Upper lobe of left lung (tissue), 6 donors: ENCODE results near the gene TEAD3. TPM values are rescaled to one million over a fixed set of nuclear protein-coding genes. Genes with fewer than 3 reads are reported as not detected.
"Not testable (repeated sequence)": the region's sequence is repeated elsewhere in the genome, so short reads cannot be mapped to it uniquely, and the experiment has no call there.

Experiments used
- ATAC-seq, 2 donors: fragments of 200-7000 bp; cut with Tn5 transposase; one replicate each; pipeline ENCODE4 v1.9.1; 2022; ENCODE audit warnings: mild to moderate bottlenecking in 2 of 2, moderate library complexity in 2 of 2; ENCODE audit not compliant: low FRiP score in 2 of 2
- DNase-seq, 2 donors: peaks; one replicate each; pipeline ENCODE4 v3.0.0-alpha.2; 2019 to 2020
- H3K27ac ChIP-seq, 4 donors: fragments of 200-600 bp; sonication (generic); one replicate each; pipeline ENCODE4 v1.5.1; 2016 to 2019
- H3K27me3 ChIP-seq, 4 donors: fragments of 200-600 bp; sonication (generic); one replicate each; pipeline ENCODE4 v1.5.1; 2017 to 2019
- H3K36me3 ChIP-seq, 4 donors: fragments of 200-600 bp; sonication (generic); one replicate each; pipeline ENCODE4 v1.5.1; 2016 to 2019
- H3K4me1 ChIP-seq, 4 donors: fragments of 200-600 bp; sonication (generic); one replicate each; pipeline ENCODE4 v1.5.1; 2018 to 2019
- H3K4me3 ChIP-seq, 4 donors: fragments of 200-600 bp; sonication (generic); one replicate each; pipeline ENCODE4 v1.5.1; 2017 to 2019; ENCODE audit warnings: mild to moderate bottlenecking in 2 of 4, moderate library complexity in 1 of 4
- H3K9me3 ChIP-seq, 4 donors: fragments of 200-600 bp; sonication (generic); one replicate each; pipeline ENCODE4 v1.5.1; 2018 to 2019
- CTCF ChIP-seq, 6 experiments: fragments of 450-650 bp in 4 of 6; fragments of 200-600 bp in 2 of 6; sonication (generic) in 2 of 6; IDR thresholded peaks; one replicate each; pipeline ENCODE4 v1.5.1; 2016 to 2019; ENCODE audit warnings: antibody characterized with exemption in 6 of 6
- EP300 ChIP-seq, 4 donors: sonication (generic); formaldehyde crosslinking; IDR thresholded peaks; one replicate each; pipeline ENCODE4 v1.5.1; 2017; ENCODE audit warnings: antibody characterized with exemption in 4 of 4, control low read depth in 2 of 4
- POLR2A ChIP-seq, 4 donors: fragments of 450-650 bp; IDR thresholded peaks; one replicate each; pipeline ENCODE4 v1.5.1; 2016 to 2017; ENCODE audit warnings: antibody characterized with exemption in 4 of 4, mild to moderate bottlenecking in 2 of 4
- POLR2AphosphoS5 ChIP-seq, 2 donors: sonication (generic); formaldehyde crosslinking; IDR thresholded peaks; one replicate each; pipeline ENCODE4 v1.5.1; 2017; ENCODE audit warnings: antibody characterized with exemption in 2 of 2
- WGBS, 2 donors: methylation state at CpG; one replicate each; pipeline ENCODE4 v1.1.5; 2017 to 2018; 5-methylcytosine and 5-hydroxymethylcytosine counted together
- total RNA-seq, 6 donors: library from RNA; depleted of rRNA in 4 of 6; stranded (reverse); fragments of >200 nt in 4 of 6; gene quantifications; one replicate each; pipeline versions ENCODE4 v1.1.0 to v1.2.1, GENCODE V29; 2016 to 2021
- donor health status: DM: no; HTN: no; CAD: no; lungs with moderate emphysema.
- donor health status: DM: no; HTN: yes; CAD: no; lungs with severe emphysema.

Gene TEAD3
- total RNA-seq, 6 donors from 2014 or later: 19.0 to 28.2 (median 21.2) TPM

- Histone ChIP-seq H3K27me3 (no peaks in the 10 kb centered on the region), H3K9me3 (no peaks in the 10 kb centered on the region), H3K4me1 (peaks cover 0 to 11% (median 7%) of the 10 kb centered on the region in 4 donors), H3K36me3 (no peaks in the 10 kb centered on the region), H3K4me3 (no peak overlapping the region), H3K27ac (no peak overlapping the region)
- ATAC-seq (no peak), DNase-seq (no peak)
- TF ChIP-seq POLR2A (IDR thresholded peaks at IDR 0.05) (no peak), CTCF (IDR thresholded peaks at IDR 0.05) (no peak), EP300 (IDR thresholded peaks at IDR 0.05) (no peak), POLR2AphosphoS5 (IDR thresholded peaks at IDR 0.05) (no peak)
- 91 to 93% methylated on average over 3 of the region's 3 CpGs for WGBS, 2 donors
These were observed 42.3 kb upstream of the TEAD3 start for GRCh38 chr6:35539223-35539622.

GRCh38 chr6:35535847-35536246 lies 39.0 kb upstream of the TEAD3 start:
- H3K36me3 ChIP-seq, DNase-seq, H3K4me1 ChIP-seq, ATAC-seq, H3K27me3 ChIP-seq, H3K27ac ChIP-seq, H3K9me3 ChIP-seq, H3K4me3 ChIP-seq: not testable (repeated sequence)
- WGBS, 2 donors: 77 to 89% methylated on average over 5 to 6 of the region's 6 CpGs

- H3K27ac ChIP-seq: no peak overlapping the region
- no peaks in the 10 kb centered on the region for H3K27me3 ChIP-seq
- H3K4me3 ChIP-seq: no peak overlapping the region
- 43 to 56% methylated on average over 11 of the region's 11 CpGs for WGBS, 2 donors
- no peaks in the 10 kb centered on the region for H3K9me3 ChIP-seq
- no peaks in the 10 kb centered on the region for H3K4me1 ChIP-seq
- TF ChIP-seq CTCF (IDR thresholded peaks at IDR 0.05) (no peak), POLR2AphosphoS5 (IDR thresholded peaks at IDR 0.05) (no peak), POLR2A (IDR thresholded peaks at IDR 0.05) (no peak), EP300 (IDR thresholded peaks at IDR 0.05) (no peak)
- no peak for ATAC-seq
- no peak for DNase-seq
- H3K36me3 ChIP-seq: no peaks in the 10 kb centered on the region
These were observed 37.7 kb upstream of the TEAD3 start for GRCh38 chr6:35534407-35535170.

- Histone ChIP-seq H3K9me3 (no peaks in the 10 kb centered on the region), H3K27ac (no peak overlapping the region), H3K27me3 (no peaks in the 10 kb centered on the region), H3K4me1 (no peaks in the 10 kb centered on the region), H3K4me3 (no peak overlapping the region), H3K36me3 (no peaks in the 10 kb centered on the region)
- no peak for TF ChIP-seq POLR2AphosphoS5 (IDR thresholded peaks at IDR 0.05)
- TF ChIP-seq EP300 (IDR thresholded peaks at IDR 0.05): no peak
- TF ChIP-seq CTCF (IDR thresholded peaks at IDR 0.05): no peak
- TF ChIP-seq POLR2A (IDR thresholded peaks at IDR 0.05): no peak
- 76 to 85% methylated on average over 6 of the region's 6 CpGs for WGBS, 2 donors
- no peak for ATAC-seq
- DNase-seq: no peak
These were observed 37.1 kb upstream of the TEAD3 start for GRCh38 chr6:35533981-35534380.

- H3K9me3 ChIP-seq: no peaks in the 10 kb centered on the region
- H3K4me1 ChIP-seq: no peaks in the 10 kb centered on the region
- 77 to 88% methylated on average over 4 of the region's 4 CpGs for whole genome bisulfite sequencing, 2 donors
- H3K4me3 ChIP-seq: no peak overlapping the region
- TF ChIP-seq POLR2A (IDR thresholded peaks at IDR 0.05): no peak
- no peak for TF ChIP-seq EP300 (IDR thresholded peaks at IDR 0.05)
- TF ChIP-seq CTCF (IDR thresholded peaks at IDR 0.05): no peak
- TF ChIP-seq POLR2AphosphoS5 (IDR thresholded peaks at IDR 0.05): no peak
- H3K27me3 ChIP-seq: no peaks in the 10 kb centered on the region
- no peaks in the 10 kb centered on the region for H3K36me3 ChIP-seq
- DNase-seq: no peak
- no peak overlapping the region for H3K27ac ChIP-seq
- no peak for ATAC-seq
These were observed 35.2 kb upstream of the TEAD3 start for GRCh38 chr6:35532126-35532525.
